Lower lobe of right lung (tissue), 2 donors: ENCODE measurements around the gene PEMT. TPM values are rescaled to one million over a fixed set of nuclear protein-coding genes. Genes with fewer than 3 reads are reported as not detected.

Experiments used
- ATAC-seq, 2 donors: fragments of 200-7000 bp; cut with Tn5 transposase; one replicate each; pipeline ENCODE4 v1.9.1; 2020 to 2022; ENCODE audit warnings: mild to moderate bottlenecking in 2 of 2, moderate library complexity in 2 of 2
- DNase-seq: peaks from one replicate; pipeline ENCODE4 v3.0.0-alpha.2; 2020
- H3K27ac ChIP-seq: fragments of 200-600 bp; one replicate; pipeline ENCODE4 v1.8.0; 2022
- H3K27me3 ChIP-seq: fragments of 200-600 bp; one replicate; pipeline ENCODE4 v1.8.0; 2022; ENCODE audit warnings: low read depth
- H3K36me3 ChIP-seq: fragments of 200-600 bp; one replicate; pipeline ENCODE4 v1.8.0; 2022; ENCODE audit warnings: mild to moderate bottlenecking
- H3K4me1 ChIP-seq: fragments of 200-600 bp; one replicate; pipeline ENCODE4 v1.8.0; 2022
- H3K4me3 ChIP-seq: fragments of 200-600 bp; one replicate; pipeline ENCODE4 v1.8.0; 2022; ENCODE audit warnings: mild to moderate bottlenecking
- H3K9me3 ChIP-seq: fragments of 200-600 bp; one replicate; pipeline ENCODE4 v1.8.0; 2022
- CTCF ChIP-seq: fragments of 200-600 bp; IDR thresholded peaks from one replicate; pipeline ENCODE4 v1.8.0; 2022; ENCODE audit warnings: antibody characterized with exemption, mild to moderate bottlenecking
- intact Hi-C: fragments of 100-400 bp; cut with DNase I; formaldehyde crosslinking; loops from one replicate; pipeline ENCODE4 v1.11.0; 2022
- total RNA-seq: library from RNA; stranded (reverse); fragmentation: NEBNext Ultra II Directional; extraction: Animal tissue kit (Norgen Biotek cat#: 25700); gene quantifications from one replicate; pipeline ENCODE4 v1.2.1, GENCODE V29; 2021
- donor health status: DM: no; HTN: yes; CAD: no; lungs with severe emphysema.

The PEMT gene
- total RNA-seq, 1 donor from 2014 or later = 20.1 TPM

- Histone ChIP-seq H3K4me1 (no peaks in the 10 kb centered on the region), H3K27ac (no peak overlapping the region), H3K9me3 (no peaks in the 10 kb centered on the region), H3K36me3 (no peaks in the 10 kb centered on the region), H3K4me3 (no peak overlapping the region), H3K27me3 (no peaks in the 10 kb centered on the region)
- TF ChIP-seq CTCF = no peak
- no peak for DNase-seq
- no peak for ATAC-seq
- intact Hi-C loops = no loop called here
These were observed 41.7 kb downstream of the PEMT start for GRCh38 chr17:17549732-17550366.

GRCh38 chr17:17548044-17548443 lies 43.5 kb downstream of the PEMT start:
- no peaks in the 10 kb centered on the region for H3K27me3 ChIP-seq
- DNase-seq (no peak), ATAC-seq (no peak)
- no peak for TF ChIP-seq CTCF
- H3K4me3 ChIP-seq = no peak overlapping the region
- no peaks in the 10 kb centered on the region for H3K36me3 ChIP-seq
- no peak overlapping the region for H3K27ac ChIP-seq
- H3K4me1 ChIP-seq = no peaks in the 10 kb centered on the region
- no peaks in the 10 kb centered on the region for H3K9me3 ChIP-seq
- intact Hi-C loops = no loop called here

GRCh38 chr17:17547210-17547764 lies 44.2 kb downstream of the PEMT start:
- TF ChIP-seq CTCF = no peak
- DNase-seq (no peak), ATAC-seq (no peak)
- H3K9me3 ChIP-seq = no peaks in the 10 kb centered on the region
- H3K4me3 ChIP-seq = no peak overlapping the region
- H3K36me3 ChIP-seq = no peaks in the 10 kb centered on the region
- H3K27me3 ChIP-seq = no peaks in the 10 kb centered on the region
- intact Hi-C loops = no loop called here
- no peak overlapping the region for H3K27ac ChIP-seq
- H3K4me1 ChIP-seq = no peaks in the 10 kb centered on the region

GRCh38 chr17:17546399-17547185 lies 44.9 kb downstream of the PEMT start:
- no peaks in the 10 kb centered on the region for H3K27me3 ChIP-seq
- TF ChIP-seq CTCF = no peak
- H3K4me1 ChIP-seq = no peaks in the 10 kb centered on the region
- no peak overlapping the region for H3K27ac ChIP-seq
- no peaks in the 10 kb centered on the region for H3K36me3 ChIP-seq
- DNase-seq (no peak), ATAC-seq (no peak)
- intact Hi-C loops = no loop called here
- H3K9me3 ChIP-seq = no peaks in the 10 kb centered on the region
- no peak overlapping the region for H3K4me3 ChIP-seq

GRCh38 chr17:17545984-17546383 lies 45.5 kb downstream of the PEMT start:
- Histone ChIP-seq H3K27me3 (no peaks in the 10 kb centered on the region), H3K4me3 (no peak overlapping the region), H3K4me1 (no peaks in the 10 kb centered on the region), H3K27ac (no peak overlapping the region), H3K36me3 (no peaks in the 10 kb centered on the region), H3K9me3 (no peaks in the 10 kb centered on the region)
- ATAC-seq = no peak
- no peak for DNase-seq
- intact Hi-C loops = no loop called here
- no peak for TF ChIP-seq CTCF
